Measurements from ENCODE around the gene IL24. TPM values are rescaled to one million over a fixed set of nuclear protein-coding genes. Genes with fewer than 3 reads are reported as not detected.
A peak's percentile ranks its signal among the peaks of the same experiment; 100 is the strongest.
"Not testable (repeated sequence)": the region's sequence is repeated elsewhere in the genome, so short reads cannot be mapped to it uniquely, and the experiment has no call there.

IL24 gene
- total RNA-seq, 6 donors from 2014 or later = 0.24 TPM; not detected in 5

GRCh38 chr1:206921772-206922265 is 24.6 kb downstream of the IL24 start, which contains the start of gene FCMR:
FCMR (minus strand) TSS chr1:206921941; CDS start chr1:206921854, 87 bp downstream.
- DNase-seq = peak in 1 of 2 donors; percentile 72
- peak; percentile 24 to 51 for ATAC-seq (ENCODE audit: low FRiP score in 2 of 2)
- H3K36me3 ChIP-seq = no peaks in the 10 kb centered on the region
- H3K27ac ChIP-seq = peak within 1 kb of the TSS; percentile 58 to 84 (median 77)
- H3K4me3 ChIP-seq = peak within 1 kb of the TSS in 2 of 4 donors; percentile 27 to 35
- no peaks in the 10 kb centered on the region for H3K9me3 ChIP-seq
- WGBS, 2 donors = 18 to 49% methylated on average over 7 of the region's 7 CpGs
- peaks cover 5 to 29% (median 24%) of the 10 kb centered on the region in 4 donors for H3K4me1 ChIP-seq
- TF ChIP-seq CTCF (IDR thresholded peaks at IDR 0.05) = no peak
- TF ChIP-seq EP300 (IDR thresholded peaks at IDR 0.05) = peak in 2 of 4 donors; percentile 18 to 75
- TF ChIP-seq POLR2AphosphoS5 (IDR thresholded peaks at IDR 0.05) = peak; percentile 27 to 58
- TF ChIP-seq POLR2A (IDR thresholded peaks at IDR 0.05) = peak in 2 of 4 donors; percentile 35 to 53
- H3K27me3 ChIP-seq = no peaks in the 10 kb centered on the region

- DNase-seq = no peak
- H3K27me3 ChIP-seq = no peaks in the 10 kb centered on the region
- H3K4me3 ChIP-seq = no peak overlapping the region
- TF ChIP-seq CTCF (IDR thresholded peaks at IDR 0.05) (no peak), POLR2A (IDR thresholded peaks at IDR 0.05) (no peak), POLR2AphosphoS5 (IDR thresholded peaks at IDR 0.05) (no peak), EP300 (IDR thresholded peaks at IDR 0.05) (no peak)
- no peaks in the 10 kb centered on the region for H3K9me3 ChIP-seq
- peaks cover 5 to 29% (median 24%) of the 10 kb centered on the region in 4 donors for H3K4me1 ChIP-seq
- no peaks in the 10 kb centered on the region for H3K36me3 ChIP-seq
- 14 to 62% methylated on average over 1 of the region's 1 CpG for WGBS, 2 donors
- H3K27ac ChIP-seq = peak overlapping the region; percentile 58 to 84 (median 77)
- no peak for ATAC-seq (ENCODE audit: low FRiP score in 2 of 2)
Measured at GRCh38 chr1:206922524-206922923, 25.3 kb downstream of the IL24 start.

- DNase-seq (peak in 1 of 2 donors; percentile 52), ATAC-seq (ENCODE audit: low FRiP score in 2 of 2) (peak; percentile 13 to 18)
- Histone ChIP-seq H3K4me3 (no peak overlapping the region), H3K4me1 (peaks cover 5 to 29% (median 24%) of the 10 kb centered on the region in 4 donors), H3K27ac (peak overlapping the region; percentile 58 to 84 (median 77)), H3K36me3 (no peaks in the 10 kb centered on the region), H3K27me3 (no peaks in the 10 kb centered on the region), H3K9me3 (no peaks in the 10 kb centered on the region)
- WGBS, 2 donors = 49 to 78% methylated on average over 5 to 12 of the region's 12 CpGs
- peak in 1 of 2 donors; percentile 51 for TF ChIP-seq POLR2AphosphoS5 (IDR thresholded peaks at IDR 0.05)
- no peak for TF ChIP-seq CTCF (IDR thresholded peaks at IDR 0.05)
- TF ChIP-seq POLR2A (IDR thresholded peaks at IDR 0.05) = peak in 2 of 4 donors; percentile 19 to 44
- TF ChIP-seq EP300 (IDR thresholded peaks at IDR 0.05) = no peak
Measured at GRCh38 chr1:206923009-206923960, 26.0 kb downstream of the IL24 start.

GRCh38 chr1:206923961-206924557 is 26.8 kb downstream of the IL24 start:
- H3K27me3 ChIP-seq, H3K9me3 ChIP-seq, H3K4me3 ChIP-seq, DNase-seq, H3K36me3 ChIP-seq: not testable (repeated sequence)
- 83 to 88% methylated on average over 4 of the region's 4 CpGs for whole genome bisulfite sequencing, 2 donors
- peak overlapping the region in 1 of 4 donors; percentile 82 for H3K27ac ChIP-seq
- peak; percentile 43 to 70 for ATAC-seq (ENCODE audit: low FRiP score in 2 of 2)
- H3K4me1 ChIP-seq = peaks cover 5 to 29% (median 24%) of the 10 kb centered on the region in 4 donors

GRCh38 chr1:206924592-206925105 is 27.4 kb downstream of the IL24 start:
- H3K4me3 ChIP-seq = no peak overlapping the region
- WGBS, 2 donors = 77 to 83% methylated on average over 8 of the region's 8 CpGs
- ATAC-seq (ENCODE audit: low FRiP score in 2 of 2) = no peak
- H3K4me1 ChIP-seq = peaks cover 5 to 29% (median 24%) of the 10 kb centered on the region in 4 donors
- DNase-seq = peak in 1 of 2 donors; percentile 60
- no peaks in the 10 kb centered on the region for H3K27me3 ChIP-seq
- peak overlapping the region in 2 of 4 donors; percentile 71 to 82 for H3K27ac ChIP-seq
- TF ChIP-seq POLR2AphosphoS5 (IDR thresholded peaks at IDR 0.05) = no peak
- TF ChIP-seq EP300 (IDR thresholded peaks at IDR 0.05) = no peak
- TF ChIP-seq POLR2A (IDR thresholded peaks at IDR 0.05) = no peak
- no peak for TF ChIP-seq CTCF (IDR thresholded peaks at IDR 0.05)
- no peaks in the 10 kb centered on the region for H3K36me3 ChIP-seq
- no peaks in the 10 kb centered on the region for H3K9me3 ChIP-seq

All from upper lobe of left lung (tissue), 6 donors.